NCI-H345 (cell line): ENCODE data around the gene SERGEF.
"Not testable (repeated sequence)": the region's sequence is repeated elsewhere in the genome, so short reads cannot be mapped to it uniquely, and the experiment has no call there.

Experiments used
- DNase-seq: peaks from one replicate; lab custom pipeline; 2025; lab: John Stamatoyannopoulos, UW

SERGEF gene

GRCh38 chr11:18000128-18000527, 12.7 kb downstream of the SERGEF start:
- not testable (repeated sequence) for DNase-seq

DNA sequence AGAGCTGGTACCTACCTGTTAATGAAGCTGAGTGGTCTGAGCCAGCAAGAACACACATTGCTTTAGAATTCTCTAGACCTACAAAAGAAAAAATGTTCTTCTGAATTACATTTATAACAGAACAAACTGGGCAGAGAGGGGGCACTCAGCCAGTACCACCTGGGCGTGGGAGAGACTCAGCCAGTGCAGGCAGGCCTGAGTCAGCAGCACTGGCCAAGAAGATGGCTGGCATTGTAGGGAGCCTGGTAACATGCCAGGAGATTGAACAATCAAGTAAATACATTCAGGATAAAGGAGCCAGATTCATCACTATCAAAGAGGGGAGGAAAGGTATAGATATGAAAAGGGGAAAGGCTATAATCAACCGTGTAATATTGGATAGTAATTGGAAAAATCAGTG, 19.9 kb downstream of the SERGEF start:
- DNase-seq: no peak

DNA sequence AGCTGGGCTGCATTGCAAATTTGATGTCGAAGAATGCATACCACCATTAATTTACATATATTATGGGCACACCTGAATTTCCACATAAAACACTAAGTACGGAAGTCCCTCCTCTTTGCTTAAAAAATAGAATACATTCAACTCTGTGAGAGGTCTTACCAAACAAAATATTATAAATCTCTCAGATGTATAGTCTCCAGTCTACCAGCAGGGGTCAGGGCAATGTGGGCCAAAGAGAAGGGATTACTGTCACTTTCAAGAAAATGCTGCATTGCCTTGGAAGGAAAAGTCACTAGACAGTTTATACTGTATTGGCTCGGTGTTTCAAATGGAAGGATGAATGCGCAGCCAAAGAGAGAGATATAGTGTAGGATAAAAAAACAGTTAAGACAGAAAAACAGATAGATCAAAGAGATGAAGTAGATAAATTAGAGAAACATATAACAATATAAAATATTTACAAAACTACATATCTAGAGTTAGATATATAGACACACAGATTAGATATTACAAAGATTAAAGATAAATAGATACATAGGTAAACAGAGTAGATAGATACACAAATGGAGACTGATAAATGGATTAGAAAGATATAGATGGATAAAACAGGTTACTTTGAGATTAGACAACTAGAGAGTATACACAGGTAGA, 20.9 kb downstream of the SERGEF start:
- peak; percentile 39 for DNase-seq

- peak; percentile 23 for DNase-seq
Observed at GRCh38 chr11:17989306-17989705, 23.5 kb downstream of the SERGEF start.

DNA sequence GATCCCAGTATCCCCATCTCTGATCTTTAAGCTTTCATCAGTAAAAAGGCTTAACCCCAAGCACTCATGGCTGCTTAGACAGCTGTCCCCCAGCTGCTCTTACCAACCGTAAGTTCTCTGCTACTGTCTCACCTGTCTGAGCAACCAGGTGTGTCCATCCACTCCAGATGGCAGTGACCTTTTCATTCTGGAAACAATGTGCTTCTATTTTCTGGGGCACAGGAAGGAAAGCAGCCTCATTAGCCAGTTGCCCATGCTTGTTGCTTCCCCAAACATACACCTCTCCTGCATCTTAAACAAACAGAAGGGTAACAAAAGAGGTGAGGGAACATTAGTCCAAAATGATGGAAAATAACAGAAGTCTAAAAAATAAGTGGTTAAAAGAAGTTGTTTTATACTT, 24.4 kb downstream of the SERGEF start:
- peak; percentile 77 for DNase-seq

DNA sequence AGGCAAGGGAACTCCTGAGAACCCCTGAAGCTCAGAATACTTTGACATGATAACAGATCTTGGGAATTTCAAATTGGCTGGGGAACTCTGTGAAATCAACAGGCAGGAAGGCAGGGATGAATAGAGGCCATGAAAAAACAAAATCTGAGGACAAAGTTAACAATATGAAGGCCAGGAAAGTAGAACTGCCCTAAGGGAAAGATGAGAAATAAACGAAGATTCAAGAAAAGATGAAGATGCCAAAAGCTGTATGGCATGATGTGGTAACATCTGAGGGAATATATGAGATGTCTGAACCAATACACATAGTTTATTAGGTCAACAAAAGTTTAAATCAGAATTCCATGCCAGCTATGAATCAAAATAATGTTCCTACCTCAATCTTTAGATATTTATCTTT, 25.0 kb downstream of the SERGEF start:
- no peak for DNase-seq

- no peak for DNase-seq
Observed at GRCh38 chr11:17986711-17987220, 26.1 kb downstream of the SERGEF start.

GRCh38 chr11:17986007-17986710, 26.7 kb downstream of the SERGEF start:
- DNase-seq: no peak

- peak; percentile 39 for DNase-seq
Observed at GRCh38 chr11:17985517-17985916, 27.3 kb downstream of the SERGEF start.

DNA sequence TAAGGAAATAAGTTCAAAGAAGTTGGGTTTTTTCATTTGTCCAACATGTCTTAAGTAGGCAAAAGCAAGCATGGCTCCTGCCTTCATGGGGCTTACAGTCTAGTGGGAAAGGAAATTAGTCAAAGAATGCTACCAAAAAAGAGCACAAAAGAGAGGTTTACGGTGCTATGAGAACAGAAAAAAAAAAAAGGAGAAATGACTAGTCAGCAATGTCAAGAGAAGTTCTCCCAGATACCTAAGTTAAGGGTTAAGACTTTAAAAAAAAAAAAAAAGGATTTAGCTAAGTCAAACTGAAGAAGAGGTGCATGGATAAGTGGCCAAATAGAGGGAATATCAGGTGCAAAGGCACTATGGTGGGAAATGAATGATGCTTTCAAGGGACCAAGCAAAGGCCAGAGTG, 29.3 kb downstream of the SERGEF start:
- no peak for DNase-seq

DNA sequence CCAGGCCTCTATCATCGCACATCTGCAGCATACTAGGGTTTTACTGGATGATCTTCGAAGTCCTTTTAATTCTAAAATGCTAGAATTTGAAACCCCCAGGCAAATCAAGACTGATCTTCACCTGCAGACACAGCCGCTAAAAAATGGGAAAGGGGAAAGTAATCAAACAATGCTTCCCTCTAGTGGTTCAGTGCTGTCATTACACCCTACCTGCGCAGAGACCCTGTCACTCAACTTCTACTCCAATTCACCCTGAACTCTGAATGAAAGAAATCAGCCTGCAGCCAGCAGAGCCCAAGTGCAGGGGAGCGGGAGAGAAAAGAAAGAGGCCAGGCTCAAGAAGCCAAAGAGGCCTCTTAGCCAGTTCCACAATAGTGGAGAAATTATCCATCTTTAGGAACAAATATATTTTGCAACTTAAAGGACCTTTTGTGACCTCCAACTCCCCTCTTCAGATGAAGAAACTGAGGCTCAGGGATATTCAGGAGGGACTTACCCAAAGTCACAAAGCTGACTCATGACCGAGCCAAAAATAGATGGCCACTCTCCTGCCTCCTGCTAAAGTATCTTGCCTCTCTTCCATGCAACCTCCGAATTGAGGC, 33.0 kb downstream of the SERGEF start:
- DNase-seq: peak; percentile 63

GRCh38 chr11:17978553-17979287, 34.1 kb downstream of the SERGEF start:
- DNase-seq: peak; percentile 56

GRCh38 chr11:17976651-17977050, 36.2 kb downstream of the SERGEF start:
- no peak for DNase-seq

GRCh38 chr11:17974246-17974645, 38.6 kb downstream of the SERGEF start:
- no peak for DNase-seq

DNA sequence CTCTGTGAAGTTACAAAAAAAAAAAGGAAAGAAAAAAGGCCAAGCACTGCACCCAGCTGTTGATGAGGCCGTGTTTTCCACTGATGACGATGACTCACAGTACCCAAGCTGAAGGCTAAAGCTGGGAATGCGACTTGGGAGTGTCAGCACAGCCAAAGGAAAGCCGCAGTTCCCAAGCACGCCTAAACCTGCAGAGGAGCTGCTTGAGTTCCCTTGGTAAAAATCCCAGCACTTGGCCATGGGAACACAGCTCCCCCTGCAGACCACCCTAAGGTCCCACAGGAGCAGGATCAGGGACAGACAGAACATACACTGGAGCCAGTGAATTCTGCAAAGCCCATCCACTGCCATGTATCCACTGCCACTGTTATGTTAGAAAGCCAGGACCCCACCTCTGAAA, 39.9 kb downstream of the SERGEF start:
- no peak for DNase-seq

DNA sequence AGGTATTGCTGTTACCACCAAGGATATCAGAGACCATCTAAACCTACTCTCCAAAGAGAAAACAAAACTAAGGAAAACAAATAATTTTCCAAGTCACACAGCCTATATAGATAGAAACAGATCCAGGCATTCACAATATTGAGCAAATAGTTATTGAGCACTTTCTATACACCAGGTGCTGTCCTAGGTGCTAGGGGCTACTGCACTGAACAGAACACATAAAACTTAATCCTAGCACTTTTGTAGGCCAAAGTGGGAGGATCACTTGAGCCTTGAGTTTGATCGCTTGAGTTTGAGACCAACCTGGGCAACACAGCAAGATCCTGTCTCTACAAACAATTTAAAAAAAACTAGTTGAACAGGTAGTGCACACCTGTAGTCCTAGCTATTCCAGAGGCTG, 44.6 kb downstream of the SERGEF start:
- no peak for DNase-seq

DNA sequence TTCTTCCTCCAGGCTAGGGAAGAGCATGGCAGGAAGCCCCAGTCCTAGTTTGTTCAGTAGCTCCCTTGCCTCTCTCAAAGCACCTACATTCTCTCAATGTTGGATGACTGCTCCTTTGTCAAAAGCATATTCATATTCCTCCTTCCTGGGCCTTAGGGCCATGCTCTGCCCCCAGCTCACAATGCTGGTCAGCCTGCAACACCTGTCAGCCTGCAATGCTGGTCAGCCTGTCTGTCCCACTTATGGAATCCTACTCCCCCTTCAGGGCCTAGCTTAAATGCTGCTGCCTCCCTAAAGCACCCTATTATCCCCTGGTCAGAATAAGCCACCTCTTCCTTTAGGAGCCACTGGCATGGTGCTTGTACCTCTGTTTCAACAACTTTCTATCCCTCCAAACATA, 45.2 kb downstream of the SERGEF start:
- DNase-seq: no peak

- DNase-seq: no peak
Observed at GRCh38 chr11:17960091-17960490, 52.8 kb downstream of the SERGEF start.

DNA sequence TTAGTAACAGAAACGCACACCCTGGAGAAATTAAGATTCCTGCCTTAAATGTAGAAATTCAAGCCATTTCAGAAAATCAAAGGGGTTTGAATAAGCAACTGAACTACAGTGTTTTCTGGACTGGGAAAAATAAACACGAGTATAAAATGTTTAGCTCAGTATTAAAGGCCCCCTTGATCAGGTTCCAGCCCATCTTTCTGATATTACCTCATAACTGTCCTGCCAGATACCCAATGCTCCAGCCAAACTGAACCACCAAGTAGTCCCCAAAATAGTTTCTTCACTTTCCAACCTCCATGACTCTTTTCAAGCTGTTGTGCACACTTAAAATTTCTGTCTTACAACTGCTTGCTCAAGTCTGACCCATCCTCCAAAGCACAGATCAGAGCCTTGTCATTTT, 54.4 kb downstream of the SERGEF start:
- no peak for DNase-seq

GRCh38 chr11:17954395-17955252, 58.2 kb downstream of the SERGEF start:
- no peak for DNase-seq

- no peak for DNase-seq
Observed at GRCh38 chr11:17952487-17952886, 60.4 kb downstream of the SERGEF start.
